Embryonic facial prominence (tissue), 1 donor: ENCODE data around the gene OR8H2.
"Not testable (repeated sequence)": the region's sequence is repeated elsewhere in the genome, so short reads cannot be mapped to it uniquely, and the experiment has no call there.

Experiments
- DNase-seq: peaks from one replicate; pipeline ENCODE4 v3.0.0-alpha.2; 2016; ENCODE audit errors: extremely low spot score

Gene OR8H2

GRCh38 chr11:56103210-56103737 lies at the start of gene OR8H2:
Gene OR8H2, plus strand, starts transcription at chr11:56103687. Its CDS starts 1,356 bp downstream, at chr11:56105043.
- DNase-seq: no peak

GRCh38 chr11:56056366-56056765 lies 47.1 kb upstream of the OR8H2 start:
- DNase-seq: not testable (repeated sequence)

- not testable (repeated sequence) for DNase-seq
These were observed 45.7 kb upstream of the OR8H2 start for GRCh38 chr11:56057661-56058237.

GRCh38 chr11:56058260-56058780 lies 45.2 kb upstream of the OR8H2 start:
- not testable (repeated sequence) for DNase-seq

- DNase-seq: no peak
These were observed 36.5 kb upstream of the OR8H2 start for GRCh38 chr11:56066980-56067379.

- DNase-seq: no peak
These were observed 13.8 kb upstream of the OR8H2 start for GRCh38 chr11:56089697-56090096.

- DNase-seq: no peak
These were observed 10.5 kb upstream of the OR8H2 start, which contains the start of gene OR8I2 for GRCh38 chr11:56093008-56093407. Gene OR8I2, plus strand, starts transcription at chr11:56093308. Its CDS starts 0 bp downstream, at chr11:56093308.

GRCh38 chr11:56122073-56122472 lies 18.6 kb downstream of the OR8H2 start, which contains the start of gene OR8H3:
Gene OR8H3, plus strand, starts transcription at chr11:56122373. Its CDS starts 0 bp downstream, at chr11:56122373.
- DNase-seq: no peak

GRCh38 chr11:56140151-56140661 lies 36.7 kb downstream of the OR8H2 start, which contains the start of gene OR8J3:
Gene OR8J3, minus strand, starts transcription at chr11:56140201. Its CDS starts 2,483 bp downstream, at chr11:56137718.
- DNase-seq: no peak

- not testable (repeated sequence) for DNase-seq
These were observed 40.2 kb downstream of the OR8H2 start for GRCh38 chr11:56143681-56144080.

- no peak for DNase-seq
These were observed 47.9 kb downstream of the OR8H2 start for GRCh38 chr11:56151376-56151775.

- DNase-seq: no peak
These were observed 48.8 kb downstream of the OR8H2 start for GRCh38 chr11:56152333-56152732.
